ENCODE data around the gene GLA. TPM values are rescaled to one million over a fixed set of nuclear protein-coding genes. Genes with fewer than 3 reads are reported as not detected.

GLA gene
- total and polyA plus RNA-seq, 9 of the 15 experiments (the other 6 are each of a cell fraction or from before 2014, with no cell fraction given) = 41.7 to 146 (median 73.8) TPM

GRCh38 chrX:101360390-101360789 is 47.3 kb downstream of the GLA start:
- intact Hi-C loops (cut with micrococcal nuclease) (no loop called here), in situ Hi-C loops (cut with MboI) (no loop called here)
- no TSS peak for BruUV-seq (replicated peaks)
- no peak overlapping the region for H3K4me2 ChIP-seq (ENCODE audit: insufficient read depth, low read length)
- H3K9me1 ChIP-seq (ENCODE audit: control insufficient read depth, insufficient read depth, low read length) = no peaks in the 10 kb centered on the region
- DNase-seq (ENCODE audit: extremely low read depth in 1 of 4, low spot score in 3 of 4) (no peak), ATAC-seq (no peak), FAIRE-seq (no peak)
- peaks cover 0 to 4% of the 10 kb centered on the region in 2 experiments; a peak in 3 of 5 replicates for H3K4me1 ChIP-seq (replicated peaks in 1 of 2; ENCODE audit: control insufficient read depth in 2 of 2, insufficient read depth in 2 of 2, low read length in 2 of 2)
- H3K27ac ChIP-seq (ENCODE audit: extremely low read depth, low read depth, low read length) = no peak overlapping the region
- ChIA-PET CTCF (ENCODE audit: low intra/inter-chr PET ratio) (no interaction called here), POLR2A (interaction anchor here (1.7 kb wide), 1 partner anchor 12 kb away, joined by 3 read pairs; the partner anchor contains the start of gene TIMM8A)
- H2AFZ ChIP-seq (ENCODE audit: low read depth, low read length) = no peak overlapping the region
- H3K9me3 ChIP-seq (replicated peaks; ENCODE audit: control insufficient read depth, insufficient read depth, low read depth, low read length) = no peaks in the 10 kb centered on the region
- no peak overlapping the region for H3K9ac ChIP-seq (ENCODE audit: insufficient read depth in 1 of 2, low read depth in 2 of 2, low read length in 2 of 2)
- no peaks in the 10 kb centered on the region for H3K27me3 ChIP-seq (ENCODE audit: control insufficient read depth in 2 of 2, insufficient read depth in 2 of 2, low read length in 2 of 2)
- 63% methylated on average over 7 of the region's 7 CpGs for WGBS (ENCODE audit: insufficient coverage, low coverage, missing lambda C conversion rate)
- no peak overlapping the region for H3K4me3 ChIP-seq
- no peaks in the 10 kb centered on the region for H4K20me1 ChIP-seq (replicated peaks; ENCODE audit: control insufficient read depth, insufficient read depth, low read length)
- H3K36me3 ChIP-seq (ENCODE audit: control insufficient read depth, insufficient read depth, low read length) = peaks cover 64% of the 10 kb centered on the region; the same call in 2 of the 3 replicates
- H3K79me2 ChIP-seq (ENCODE audit: control insufficient read depth, insufficient read depth, low read length) = no peaks in the 10 kb centered on the region
- TF ChIP-seq DNMT1 (IDR thresholded peaks at IDR 0.05) (no peak), JUNB (CRISPR knock-in tag; conservative IDR thresholded peaks at IDR 0.05) (no peak), ZNF133 (CRISPR knock-in tag; IDR thresholded peaks at IDR 0.05) (no peak), ZFPM2 (CRISPR knock-in tag; IDR thresholded peaks at IDR 0.05) (no peak)

GRCh38 chrX:101359966-101360365 is 47.8 kb downstream of the GLA start:
- H3K4me1 ChIP-seq (replicated peaks in 1 of 2; ENCODE audit: control insufficient read depth in 2 of 2, insufficient read depth in 2 of 2, low read length in 2 of 2) = peaks cover 0 to 4% of the 10 kb centered on the region in 2 experiments; a peak in 3 of 5 replicates
- FAIRE-seq (no peak), ATAC-seq (no peak), DNase-seq (ENCODE audit: extremely low read depth in 1 of 4, low spot score in 3 of 4) (no peak)
- H3K9me3 ChIP-seq (replicated peaks; ENCODE audit: control insufficient read depth, insufficient read depth, low read depth, low read length) = no peaks in the 10 kb centered on the region
- 83% methylated on average over 1 of the region's 1 CpG for WGBS (ENCODE audit: insufficient coverage, low coverage, missing lambda C conversion rate)
- in situ Hi-C loops (cut with MboI) = no loop called here
- H3K4me3 ChIP-seq = no peak overlapping the region
- no peak overlapping the region for H3K4me2 ChIP-seq (ENCODE audit: insufficient read depth, low read length)
- H2AFZ ChIP-seq (ENCODE audit: low read depth, low read length) = no peak overlapping the region
- H3K27ac ChIP-seq (ENCODE audit: extremely low read depth, low read depth, low read length) = no peak overlapping the region
- CTCF ChIA-PET (ENCODE audit: low intra/inter-chr PET ratio) = no interaction called here
- no peaks in the 10 kb centered on the region for H3K9me1 ChIP-seq (ENCODE audit: control insufficient read depth, insufficient read depth, low read length)
- no peaks in the 10 kb centered on the region for H3K27me3 ChIP-seq (ENCODE audit: control insufficient read depth in 2 of 2, insufficient read depth in 2 of 2, low read length in 2 of 2)
- H3K9ac ChIP-seq (ENCODE audit: insufficient read depth in 1 of 2, low read depth in 2 of 2, low read length in 2 of 2) = no peak overlapping the region
- no peaks in the 10 kb centered on the region for H3K79me2 ChIP-seq (ENCODE audit: control insufficient read depth, insufficient read depth, low read length)
- intact Hi-C loops (cut with micrococcal nuclease) = no loop called here
- POLR2A ChIA-PET = interaction anchor here (1.7 kb wide), 1 partner anchor 11 kb away, joined by 3 read pairs; the partner anchor contains the start of gene TIMM8A
- H3K36me3 ChIP-seq (ENCODE audit: control insufficient read depth, insufficient read depth, low read length) = peaks cover 64% of the 10 kb centered on the region; the same call in 2 of the 3 replicates
- no TSS peak for BruUV-seq (replicated peaks)
- H4K20me1 ChIP-seq (replicated peaks; ENCODE audit: control insufficient read depth, insufficient read depth, low read length) = no peaks in the 10 kb centered on the region
- TF ChIP-seq CLOCK (CRISPR knock-in tag; IDR thresholded peaks at IDR 0.05; ENCODE audit: borderline replicate concordance) (no peak), ARHGAP35 (IDR thresholded peaks at IDR 0.05; ENCODE audit: partially characterized antibody) (no peak), TBP (optimal IDR thresholded peaks at IDR 0.05; ENCODE audit: low read depth, low read length) (no peak), SNAPC5 (CRISPR knock-in tag; IDR thresholded peaks at IDR 0.05) (no peak), PCBP2 (IDR thresholded peaks at IDR 0.05; ENCODE audit: low read depth, low read length, poor library complexity, severe bottlenecking) (no peak)

Measured in K562 (cell line).